Smooth muscle cell (in vitro differentiated cells): Measurements from ENCODE around the gene OTOG. TPM values are rescaled to one million over a fixed set of nuclear protein-coding genes. Genes with fewer than 3 reads are reported as not detected.

Source experiments
- DNase-seq: peaks from one replicate; lab custom pipeline; 2025; ENCODE audit not compliant: unreplicated experiment; lab: John Stamatoyannopoulos, UW
- H2AFZ ChIP-seq: fragments of 200-600 bp; sonication (generic); 2 replicates; pipeline ENCODE4 v1.6.0; 2016; ENCODE audit warnings: antibody characterized with exemption, low read depth, mild to moderate bottlenecking
- H3F3A ChIP-seq: fragments of 200-600 bp; sonication (generic); 2 replicates; pipeline ENCODE4 v1.6.0; 2017; ENCODE audit warnings: antibody characterized with exemption, low read depth
- H3K27ac ChIP-seq: fragments of 200-600 bp; sonication (generic); 2 replicates; pipeline ENCODE4 v1.5.1; 2016; ENCODE audit warnings: low read depth, mild to moderate bottlenecking
- H3K27me3 ChIP-seq: fragments of 200-600 bp; sonication (generic); 2 replicates; pipeline ENCODE4 v1.6.1; 2016; ENCODE audit warnings: low read depth, mild to moderate bottlenecking
- H3K36me3 ChIP-seq: fragments of 200-600 bp; sonication (generic); 2 replicates; pipeline ENCODE4 v1.5.1; 2016; ENCODE audit warnings: low read depth
- H3K4me1 ChIP-seq: fragments of 200-600 bp; sonication (generic); 2 replicates; pipeline ENCODE4 v1.5.1; 2016; ENCODE audit warnings: low read depth
- H3K4me2 ChIP-seq: fragments of 200-600 bp; sonication (generic); 2 replicates; pipeline ENCODE4 v1.6.0; 2016; ENCODE audit warnings: mild to moderate bottlenecking
- H3K4me3 ChIP-seq: fragments of 200-600 bp; sonication (generic); 2 replicates; pipeline ENCODE4 v1.5.1; 2016; ENCODE audit warnings: mild to moderate bottlenecking
- H3K79me2 ChIP-seq: fragments of 200-600 bp; sonication (generic); 2 replicates; pipeline ENCODE4 v1.6.0; 2016; ENCODE audit warnings: low read depth, mild to moderate bottlenecking
- H3K9ac ChIP-seq: fragments of 200-600 bp; sonication (generic); 2 replicates; pipeline ENCODE4 v1.6.0; 2016; ENCODE audit warnings: low read depth
- H3K9me3 ChIP-seq: fragments of 200-600 bp; sonication (generic); replicated peaks from 2 replicates; pipeline ENCODE4 v1.5.1; 2016; ENCODE audit warnings: low read depth
- H4K20me1 ChIP-seq: fragments of 200-600 bp; sonication (generic); 2 replicates; pipeline ENCODE4 v1.6.0; 2016; ENCODE audit warnings: low read depth
- WGBS: methylation state at CpG from one replicate; pipeline ENCODE4 v1.1.7; 2016; ENCODE audit warnings: low lambda C conversion rate; 5-methylcytosine and 5-hydroxymethylcytosine counted together
- polyA plus RNA-seq: library from polyadenylated mRNA; unstranded; fragments of >200 nt; fragmentation: Nextera tagmentation; extraction: Ambion mirVana; gene quantifications from 2 replicates; pipeline ENCODE4 v1.2.1, GENCODE V29; 2016
- total RNA-seq: library from RNA; depleted of rRNA; stranded (reverse); fragments of >200 nt; gene quantifications from 2 replicates; pipeline ENCODE4 v1.2.3, GENCODE V29; 2014
- TF ChIP-seq, protein P1 (sequence below): fragments of 200-600 bp; sonication (generic); IDR thresholded peaks from 2 replicates; pipeline ENCODE4 v1.5.1; 2017; ENCODE audit warnings: borderline replicate concordance, mild to moderate bottlenecking, antibody characterized with exemption; ENCODE audit not compliant: insufficient read depth, poor library complexity, severe bottlenecking

OTOG gene
- total and polyA plus RNA-seq, 2 experiments from 2014 or later, result not detected

GRCh38 chr11:17646451-17647145 is 99.5 kb downstream of the OTOG start:
- H3K4me1 ChIP-seq, result no peaks in the 10 kb centered on the region
- WGBS, result 75% methylated on average over 8 of the region's 8 CpGs
- no peaks in the 10 kb centered on the region for H3K79me2 ChIP-seq
- no peaks in the 10 kb centered on the region for H3K9me3 ChIP-seq
- H3K4me2 ChIP-seq, result no peak overlapping the region
- H2AFZ ChIP-seq, result no peak overlapping the region
- DNase-seq, result no peak
- no peaks in the 10 kb centered on the region for H3F3A ChIP-seq
- no peaks in the 10 kb centered on the region for H3K27me3 ChIP-seq
- H3K4me3 ChIP-seq, result no peak overlapping the region
- H3K36me3 ChIP-seq, result no peaks in the 10 kb centered on the region
- no peak overlapping the region for H3K9ac ChIP-seq
- TF ChIP-seq, protein P1, sequence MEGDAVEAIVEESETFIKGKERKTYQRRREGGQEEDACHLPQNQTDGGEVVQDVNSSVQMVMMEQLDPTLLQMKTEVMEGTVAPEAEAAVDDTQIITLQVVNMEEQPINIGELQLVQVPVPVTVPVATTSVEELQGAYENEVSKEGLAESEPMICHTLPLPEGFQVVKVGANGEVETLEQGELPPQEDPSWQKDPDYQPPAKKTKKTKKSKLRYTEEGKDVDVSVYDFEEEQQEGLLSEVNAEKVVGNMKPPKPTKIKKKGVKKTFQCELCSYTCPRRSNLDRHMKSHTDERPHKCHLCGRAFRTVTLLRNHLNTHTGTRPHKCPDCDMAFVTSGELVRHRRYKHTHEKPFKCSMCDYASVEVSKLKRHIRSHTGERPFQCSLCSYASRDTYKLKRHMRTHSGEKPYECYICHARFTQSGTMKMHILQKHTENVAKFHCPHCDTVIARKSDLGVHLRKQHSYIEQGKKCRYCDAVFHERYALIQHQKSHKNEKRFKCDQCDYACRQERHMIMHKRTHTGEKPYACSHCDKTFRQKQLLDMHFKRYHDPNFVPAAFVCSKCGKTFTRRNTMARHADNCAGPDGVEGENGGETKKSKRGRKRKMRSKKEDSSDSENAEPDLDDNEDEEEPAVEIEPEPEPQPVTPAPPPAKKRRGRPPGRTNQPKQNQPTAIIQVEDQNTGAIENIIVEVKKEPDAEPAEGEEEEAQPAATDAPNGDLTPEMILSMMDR, result no peak
- no peaks in the 10 kb centered on the region for H4K20me1 ChIP-seq
- no peak overlapping the region for H3K27ac ChIP-seq

GRCh38 chr11:17648528-17648927 is 101.5 kb downstream of the OTOG start:
- Histone ChIP-seq H3K4me3 (no peak overlapping the region), H3K79me2 (no peaks in the 10 kb centered on the region), H3K27me3 (no peaks in the 10 kb centered on the region), H3K36me3 (no peaks in the 10 kb centered on the region), H3K9me3 (no peaks in the 10 kb centered on the region), H2AFZ (no peak overlapping the region), H3K9ac (no peak overlapping the region), H3K4me2 (no peak overlapping the region), H3K27ac (no peak overlapping the region), H3F3A (no peaks in the 10 kb centered on the region), H3K4me1 (no peaks in the 10 kb centered on the region), H4K20me1 (no peaks in the 10 kb centered on the region)
- no peak for DNase-seq
- TF ChIP-seq, protein P1, result no peak
- WGBS, result 84% methylated on average over 4 of the region's 4 CpGs

- Histone ChIP-seq H3K4me1 (no peaks in the 10 kb centered on the region), H3K4me3 (no peak overlapping the region), H4K20me1 (no peaks in the 10 kb centered on the region), H3K9ac (no peak overlapping the region), H3K4me2 (no peak overlapping the region), H3K27me3 (no peaks in the 10 kb centered on the region), H3K27ac (no peak overlapping the region), H3K36me3 (no peaks in the 10 kb centered on the region), H3K79me2 (no peaks in the 10 kb centered on the region), H3K9me3 (no peaks in the 10 kb centered on the region), H3F3A (no peaks in the 10 kb centered on the region), H2AFZ (no peak overlapping the region)
- DNase-seq, result no peak
- 85% methylated on average over 6 of the region's 6 CpGs for WGBS
- TF ChIP-seq, protein P1, result no peak
Measured at GRCh38 chr11:17649261-17649660, 102.2 kb downstream of the OTOG start.

GRCh38 chr11:17649696-17650095 is 102.6 kb downstream of the OTOG start:
- H3K27me3 ChIP-seq, result no peaks in the 10 kb centered on the region
- H3K27ac ChIP-seq, result no peak overlapping the region
- H3K9me3 ChIP-seq, result no peaks in the 10 kb centered on the region
- H4K20me1 ChIP-seq, result no peaks in the 10 kb centered on the region
- no peaks in the 10 kb centered on the region for H3K4me1 ChIP-seq
- no peaks in the 10 kb centered on the region for H3K36me3 ChIP-seq
- no peaks in the 10 kb centered on the region for H3K79me2 ChIP-seq
- no peak for DNase-seq
- no peak overlapping the region for H2AFZ ChIP-seq
- H3K4me2 ChIP-seq, result no peak overlapping the region
- 73% methylated on average over 4 of the region's 4 CpGs for WGBS
- no peak overlapping the region for H3K4me3 ChIP-seq
- no peaks in the 10 kb centered on the region for H3F3A ChIP-seq
- H3K9ac ChIP-seq, result no peak overlapping the region
- TF ChIP-seq, protein P1, result no peak
